ENCODE data around the gene RAP2B. TPM values are rescaled to one million over a fixed set of nuclear protein-coding genes. Genes with fewer than 3 reads are reported as not detected.

The RAP2B gene
- polyA plus RNA-seq, 1 donor (not counting 4 experiments of a cell fraction or from before 2014, with no cell fraction given) = 20.1 TPM

DNA sequence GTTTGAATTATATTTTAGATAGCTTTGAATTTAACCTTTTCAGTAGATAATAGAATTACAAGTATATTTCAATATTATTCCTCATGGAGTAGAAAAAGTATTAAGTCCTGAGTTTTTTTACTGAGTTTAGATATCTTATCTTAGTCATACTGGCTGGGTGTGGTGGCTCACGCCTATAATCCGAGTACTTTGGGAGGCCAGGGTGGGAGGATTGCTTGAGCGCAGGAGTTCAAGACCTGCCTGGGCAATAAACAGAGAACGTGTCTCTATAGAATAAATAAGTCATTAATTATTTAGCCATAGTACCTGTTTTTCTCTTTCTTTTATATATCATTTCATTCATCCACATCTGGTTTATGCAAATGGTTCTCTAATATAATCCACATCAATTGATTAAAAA is 9.9 kb downstream of the RAP2B start:
- H4K20me1 ChIP-seq (ENCODE audit: control insufficient read depth, extremely low read depth, insufficient read depth, low read length) = peaks cover 6% of the 10 kb centered on the region
- no peaks in the 10 kb centered on the region for H3K27me3 ChIP-seq (ENCODE audit: control insufficient read depth, extremely low read depth, insufficient read depth, low read length)
- no peak overlapping the region for H2AFZ ChIP-seq (ENCODE audit: control insufficient read depth, low read length)
- H3K27ac ChIP-seq (ENCODE audit: control insufficient read depth, insufficient read depth, low read length) = no peak overlapping the region
- H3K4me2 ChIP-seq (ENCODE audit: control insufficient read depth, extremely low read depth, insufficient read depth, low read depth, low read length) = no peak overlapping the region
- peaks cover 17% of the 10 kb centered on the region for H3K4me1 ChIP-seq (ENCODE audit: control insufficient read depth, extremely low read depth, insufficient read depth, low read length)
- FAIRE-seq (no peak), DNase-seq (ENCODE audit: low read depth, low spot score) (no peak)
- dilution Hi-C loops (cut with MboI; ENCODE audit: extremely low pct_ligation_motif_present, low sequenced_read_pairs) = no loop called here
- no peak for TF ChIP-seq CTCF (optimal IDR thresholded peaks at IDR 0.05 in 1 of 3, IDR thresholded peaks at IDR 0.05 in 1 of 3, conservative IDR thresholded peaks at IDR 0.05 in 1 of 3; ENCODE audit: extremely low read depth in 1 of 3, insufficient read depth in 2 of 3, low read length in 3 of 3)
- no peak for TF ChIP-seq EZH2 (IDR thresholded peaks at IDR 0.05; ENCODE audit: low read length)
- no peaks in the 10 kb centered on the region for H3K9me1 ChIP-seq (ENCODE audit: control insufficient read depth, extremely low read depth, insufficient read depth, low read length)
- H3K79me2 ChIP-seq (ENCODE audit: control insufficient read depth, insufficient read depth, low read length) = peaks cover 28% of the 10 kb centered on the region
- no peak overlapping the region for H3K4me3 ChIP-seq (ENCODE audit: control insufficient read depth in 2 of 3, extremely low read depth in 1 of 3, insufficient read depth in 2 of 3, low read depth in 1 of 3, low read length in 3 of 3)
- no peak overlapping the region for H3K9ac ChIP-seq (ENCODE audit: control insufficient read depth, extremely low read depth, insufficient read depth, low read length)
- no peaks in the 10 kb centered on the region for H3K9me3 ChIP-seq (ENCODE audit: control insufficient read depth, low read depth, low read length)
- H3K36me3 ChIP-seq (ENCODE audit: control insufficient read depth in 2 of 2, extremely low read depth in 1 of 2, insufficient read depth in 2 of 2, low read length in 2 of 2) = peaks cover 1 to 8% of the 10 kb centered on the region in 2 experiments

DNA sequence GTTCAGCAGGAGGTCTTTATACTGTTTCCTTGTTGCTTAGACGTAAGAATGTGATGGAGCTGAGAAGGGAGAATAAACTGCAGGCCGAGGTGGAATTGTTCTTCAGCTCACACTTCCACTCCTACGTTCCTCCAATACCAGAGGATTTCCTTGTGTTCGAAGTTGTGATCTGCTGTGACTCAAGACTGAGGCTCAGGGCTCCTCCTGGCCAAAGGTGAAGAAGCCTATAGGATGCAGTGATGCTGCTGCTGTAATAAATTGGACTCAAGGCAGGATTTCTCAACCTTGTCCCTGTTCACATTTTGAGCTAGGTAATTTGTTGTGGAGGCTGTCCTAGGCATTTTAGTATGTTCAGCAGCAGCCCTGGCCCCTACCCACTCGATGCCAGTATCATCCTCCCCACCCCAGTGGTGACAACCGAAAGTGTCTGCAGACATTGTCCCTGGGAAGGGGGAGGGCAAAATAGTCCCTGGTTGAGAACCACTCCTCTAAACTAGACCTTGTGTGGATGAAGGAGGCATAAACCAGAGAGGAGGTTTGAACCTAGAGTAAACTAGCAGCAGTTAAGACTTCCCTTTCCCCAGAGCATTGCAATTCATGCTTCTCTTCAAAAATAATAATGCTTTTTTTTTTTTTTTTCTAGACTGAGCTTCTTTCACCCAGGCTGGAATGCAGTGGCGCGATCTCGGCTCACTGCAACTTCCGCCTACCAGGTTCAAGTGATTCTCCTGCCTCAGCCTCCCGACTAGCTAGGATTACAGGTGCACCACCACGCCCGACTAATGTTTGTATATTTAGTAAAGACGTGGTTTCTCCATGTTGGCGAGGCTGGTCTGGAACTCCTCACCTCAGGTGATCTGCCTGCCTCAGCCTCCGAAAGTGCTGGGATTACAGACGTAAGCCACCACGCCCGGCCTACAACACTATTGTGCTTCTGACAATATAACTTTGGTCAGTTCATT is 11.1 kb downstream of the RAP2B start:
- no peaks in the 10 kb centered on the region for H3K27me3 ChIP-seq (ENCODE audit: control insufficient read depth, extremely low read depth, insufficient read depth, low read length)
- DNase-seq (ENCODE audit: low read depth, low spot score) = no peak
- H3K9me3 ChIP-seq (ENCODE audit: control insufficient read depth, low read depth, low read length) = no peaks in the 10 kb centered on the region
- H3K79me2 ChIP-seq (ENCODE audit: control insufficient read depth, insufficient read depth, low read length) = peaks cover 17% of the 10 kb centered on the region
- H4K20me1 ChIP-seq (ENCODE audit: control insufficient read depth, extremely low read depth, insufficient read depth, low read length) = peaks cover 2% of the 10 kb centered on the region
- no peak overlapping the region for H2AFZ ChIP-seq (ENCODE audit: control insufficient read depth, low read length)
- H3K4me2 ChIP-seq (ENCODE audit: control insufficient read depth, extremely low read depth, insufficient read depth, low read depth, low read length) = no peak overlapping the region
- no peak overlapping the region for H3K27ac ChIP-seq (ENCODE audit: control insufficient read depth, insufficient read depth, low read length)
- H3K9ac ChIP-seq (ENCODE audit: control insufficient read depth, extremely low read depth, insufficient read depth, low read length) = no peak overlapping the region
- no peak overlapping the region for H3K4me3 ChIP-seq (ENCODE audit: control insufficient read depth in 2 of 3, extremely low read depth in 1 of 3, insufficient read depth in 2 of 3, low read depth in 1 of 3, low read length in 3 of 3)
- dilution Hi-C loops (cut with MboI; ENCODE audit: extremely low pct_ligation_motif_present, low sequenced_read_pairs) = no loop called here
- no peaks in the 10 kb centered on the region for H3K9me1 ChIP-seq (ENCODE audit: control insufficient read depth, extremely low read depth, insufficient read depth, low read length)
- TF ChIP-seq CTCF (optimal IDR thresholded peaks at IDR 0.05 in 1 of 3, IDR thresholded peaks at IDR 0.05 in 1 of 3, conservative IDR thresholded peaks at IDR 0.05 in 1 of 3; ENCODE audit: extremely low read depth in 1 of 3, insufficient read depth in 2 of 3, low read length in 3 of 3) (no peak), EZH2 (IDR thresholded peaks at IDR 0.05; ENCODE audit: low read length) (no peak)
- peaks cover 7% of the 10 kb centered on the region for H3K4me1 ChIP-seq (ENCODE audit: control insufficient read depth, extremely low read depth, insufficient read depth, low read length)
- H3K36me3 ChIP-seq (ENCODE audit: control insufficient read depth in 2 of 2, extremely low read depth in 1 of 2, insufficient read depth in 2 of 2, low read length in 2 of 2) = peaks cover 2% of the 10 kb centered on the region in 2 experiments
- FAIRE-seq = peak; percentile 39

All from keratinocyte (primary cell).